ENCODE results near the gene SRRM4. TPM values are rescaled to one million over a fixed set of nuclear protein-coding genes. Genes with fewer than 3 reads are reported as not detected.

SRRM4 gene
- total and polyA plus RNA-seq, 4 donors, result 3.8 to 22.6 (median 13.9) TPM

GRCh38 chr12:118979763-118980406, 1.5 kb upstream of the SRRM4 start:
- peaks cover 20% of the 10 kb centered on the region for H3K27me3 ChIP-seq (ENCODE audit: control insufficient read depth, insufficient read depth, low read length)
- H3K36me3 ChIP-seq (ENCODE audit: control insufficient read depth, insufficient read depth, low read length), result no peaks in the 10 kb centered on the region
- 0% methylated on average over 10 of the region's 17 CpGs for WGBS (ENCODE audit: insufficient coverage)
- H3K9me3 ChIP-seq (ENCODE audit: control insufficient read depth, insufficient read depth, low read length), result no peaks in the 10 kb centered on the region
- peaks cover 21% of the 10 kb centered on the region for H3K4me1 ChIP-seq (ENCODE audit: control insufficient read depth, insufficient read depth, low read length)
- no peak overlapping the region for H3K27ac ChIP-seq (ENCODE audit: low read depth, low read length)
- no peak overlapping the region for H3K4me3 ChIP-seq (ENCODE audit: low read depth, low read length)
- DNase-seq (ENCODE audit: low read depth in 4 of 6, low spot score in 6 of 6), result peak in 5 of 6 donors; percentile 61 to 98 (median 77)

GRCh38 chr12:118980407-118981014, 830 bp upstream of the SRRM4 start:
- Histone ChIP-seq H3K4me3 (ENCODE audit: low read depth, low read length) (peak overlapping the region; percentile 41), H3K9me3 (ENCODE audit: control insufficient read depth, insufficient read depth, low read length) (no peaks in the 10 kb centered on the region), H3K4me1 (ENCODE audit: control insufficient read depth, insufficient read depth, low read length) (peaks cover 21% of the 10 kb centered on the region), H3K27ac (ENCODE audit: low read depth, low read length) (peak overlapping the region; percentile 38), H3K36me3 (ENCODE audit: control insufficient read depth, insufficient read depth, low read length) (no peaks in the 10 kb centered on the region), H3K27me3 (ENCODE audit: control insufficient read depth, insufficient read depth, low read length) (peaks cover 20% of the 10 kb centered on the region)
- peak in 3 of 6 donors; percentile 29 to 88 (median 76) for DNase-seq (ENCODE audit: low read depth in 4 of 6, low spot score in 6 of 6)
- 0% methylated on average over 19 of the region's 29 CpGs for WGBS (ENCODE audit: insufficient coverage)

- peak in 2 of 6 donors; percentile 58 to 87 for DNase-seq (ENCODE audit: low read depth in 4 of 6, low spot score in 6 of 6)
- Histone ChIP-seq H3K36me3 (ENCODE audit: control insufficient read depth, insufficient read depth, low read length) (no peaks in the 10 kb centered on the region), H3K27ac (ENCODE audit: low read depth, low read length) (no peak overlapping the region), H3K4me1 (ENCODE audit: control insufficient read depth, insufficient read depth, low read length) (peaks cover 21% of the 10 kb centered on the region), H3K4me3 (ENCODE audit: low read depth, low read length) (peak overlapping the region; percentile 41), H3K27me3 (ENCODE audit: control insufficient read depth, insufficient read depth, low read length) (peaks cover 20% of the 10 kb centered on the region), H3K9me3 (ENCODE audit: control insufficient read depth, insufficient read depth, low read length) (no peaks in the 10 kb centered on the region)
- 12% methylated on average over 5 of the region's 8 CpGs for WGBS (ENCODE audit: insufficient coverage)
Observed at GRCh38 chr12:118982302-118982701, 961 bp downstream of the SRRM4 start.

- no peaks in the 10 kb centered on the region for H3K36me3 ChIP-seq (ENCODE audit: control insufficient read depth, insufficient read depth, low read length)
- peak overlapping the region; percentile 41 for H3K4me3 ChIP-seq (ENCODE audit: low read depth, low read length)
- peaks cover 20% of the 10 kb centered on the region for H3K27me3 ChIP-seq (ENCODE audit: control insufficient read depth, insufficient read depth, low read length)
- WGBS (ENCODE audit: insufficient coverage), result 36% methylated on average over 4 of the region's 7 CpGs
- H3K27ac ChIP-seq (ENCODE audit: low read depth, low read length), result no peak overlapping the region
- H3K4me1 ChIP-seq (ENCODE audit: control insufficient read depth, insufficient read depth, low read length), result peaks cover 21% of the 10 kb centered on the region
- DNase-seq (ENCODE audit: low read depth in 4 of 6, low spot score in 6 of 6), result peak in 2 of 6 donors; percentile 51 to 72
- no peaks in the 10 kb centered on the region for H3K9me3 ChIP-seq (ENCODE audit: control insufficient read depth, insufficient read depth, low read length)
Observed at GRCh38 chr12:118982984-118983761, 1.8 kb downstream of the SRRM4 start.

- Histone ChIP-seq H3K27ac (ENCODE audit: low read depth, low read length) (no peak overlapping the region), H3K9me3 (ENCODE audit: control insufficient read depth, insufficient read depth, low read length) (no peaks in the 10 kb centered on the region), H3K4me3 (ENCODE audit: low read depth, low read length) (peak overlapping the region; percentile 18), H3K27me3 (ENCODE audit: control insufficient read depth, insufficient read depth, low read length) (peaks cover 20% of the 10 kb centered on the region), H3K36me3 (ENCODE audit: control insufficient read depth, insufficient read depth, low read length) (no peaks in the 10 kb centered on the region), H3K4me1 (ENCODE audit: control insufficient read depth, insufficient read depth, low read length) (peaks cover 23% of the 10 kb centered on the region)
- DNase-seq (ENCODE audit: low read depth in 4 of 6, low spot score in 6 of 6), result peak in 2 of 6 donors; percentile 41 to 76
- WGBS (ENCODE audit: insufficient coverage), result 15% methylated on average over 2 of the region's 2 CpGs
Observed at GRCh38 chr12:118984161-118984943, 3.0 kb downstream of the SRRM4 start.

- H3K9me3 ChIP-seq (ENCODE audit: control insufficient read depth, insufficient read depth, low read length), result no peaks in the 10 kb centered on the region
- WGBS (ENCODE audit: insufficient coverage), result 23% methylated on average over 6 of the region's 8 CpGs
- peak in 1 of 6 donors; percentile 54 for DNase-seq (ENCODE audit: low read depth in 4 of 6, low spot score in 6 of 6)
- H3K36me3 ChIP-seq (ENCODE audit: control insufficient read depth, insufficient read depth, low read length), result no peaks in the 10 kb centered on the region
- H3K27me3 ChIP-seq (ENCODE audit: control insufficient read depth, insufficient read depth, low read length), result peaks cover 13% of the 10 kb centered on the region
- H3K4me3 ChIP-seq (ENCODE audit: low read depth, low read length), result no peak overlapping the region
- no peak overlapping the region for H3K27ac ChIP-seq (ENCODE audit: low read depth, low read length)
- H3K4me1 ChIP-seq (ENCODE audit: control insufficient read depth, insufficient read depth, low read length), result peaks cover 13% of the 10 kb centered on the region
Observed at GRCh38 chr12:118986050-118986449, 4.7 kb downstream of the SRRM4 start.

- Histone ChIP-seq H3K4me3 (ENCODE audit: low read depth, low read length) (no peak overlapping the region), H3K27me3 (ENCODE audit: control insufficient read depth, insufficient read depth, low read length) (no peaks in the 10 kb centered on the region), H3K4me1 (ENCODE audit: control insufficient read depth, insufficient read depth, low read length) (no peaks in the 10 kb centered on the region), H3K36me3 (ENCODE audit: control insufficient read depth, insufficient read depth, low read length) (no peaks in the 10 kb centered on the region), H3K9me3 (ENCODE audit: control insufficient read depth, insufficient read depth, low read length) (no peaks in the 10 kb centered on the region), H3K27ac (ENCODE audit: low read depth, low read length) (no peak overlapping the region)
- no peak for DNase-seq (ENCODE audit: low read depth in 4 of 6, low spot score in 6 of 6)
- WGBS (ENCODE audit: insufficient coverage), result 52% methylated on average over 2 of the region's 5 CpGs
Observed at GRCh38 chr12:118999107-118999506, 17.8 kb downstream of the SRRM4 start.

- no peaks in the 10 kb centered on the region for H3K27me3 ChIP-seq (ENCODE audit: control insufficient read depth, insufficient read depth, low read length)
- no peak overlapping the region for H3K27ac ChIP-seq (ENCODE audit: low read depth, low read length)
- peaks cover 15% of the 10 kb centered on the region for H3K4me1 ChIP-seq (ENCODE audit: control insufficient read depth, insufficient read depth, low read length)
- no peak for DNase-seq (ENCODE audit: low read depth in 4 of 6, low spot score in 6 of 6)
- WGBS (ENCODE audit: insufficient coverage), result 74% methylated on average over 3 of the region's 5 CpGs
- H3K36me3 ChIP-seq (ENCODE audit: control insufficient read depth, insufficient read depth, low read length), result no peaks in the 10 kb centered on the region
- no peak overlapping the region for H3K4me3 ChIP-seq (ENCODE audit: low read depth, low read length)
- no peaks in the 10 kb centered on the region for H3K9me3 ChIP-seq (ENCODE audit: control insufficient read depth, insufficient read depth, low read length)
Observed at GRCh38 chr12:119005085-119005484, 23.7 kb downstream of the SRRM4 start.

GRCh38 chr12:119005913-119006312, 24.6 kb downstream of the SRRM4 start:
- Histone ChIP-seq H3K27me3 (ENCODE audit: control insufficient read depth, insufficient read depth, low read length) (no peaks in the 10 kb centered on the region), H3K9me3 (ENCODE audit: control insufficient read depth, insufficient read depth, low read length) (no peaks in the 10 kb centered on the region), H3K36me3 (ENCODE audit: control insufficient read depth, insufficient read depth, low read length) (no peaks in the 10 kb centered on the region), H3K4me3 (ENCODE audit: low read depth, low read length) (no peak overlapping the region), H3K27ac (ENCODE audit: low read depth, low read length) (no peak overlapping the region), H3K4me1 (ENCODE audit: control insufficient read depth, insufficient read depth, low read length) (peaks cover 15% of the 10 kb centered on the region)
- WGBS (ENCODE audit: insufficient coverage), result 20% methylated on average over 1 of the region's 4 CpGs
- DNase-seq (ENCODE audit: low read depth in 4 of 6, low spot score in 6 of 6), result peak in 2 of 6 donors; percentile 38 to 70
